Fibroblast of the aortic adventitia (primary cell): ENCODE measurements around the gene LYPD6. TPM values are rescaled to one million over a fixed set of nuclear protein-coding genes. Genes with fewer than 3 reads are reported as not detected.

Experiments used
- DNase-seq: peaks from one replicate; pipeline ENCODE4 v3.0.0-alpha.2; 2010; ENCODE audit warnings: low read depth
- H3K4me3 ChIP-seq: 2 replicates; pipeline ENCODE4 v1.5.1; 2011; ENCODE audit warnings: low read depth, mild to moderate bottlenecking, control low read depth, low read length, moderate library complexity
- CTCF ChIP-seq: IDR thresholded peaks from 2 replicates; pipeline ENCODE4 v1.5.1; 2011; ENCODE audit warnings: mild to moderate bottlenecking, low read length, control low read depth, inconsistent platforms; ENCODE audit not compliant: insufficient read depth
- total RNA-seq: library from RNA; depleted of rRNA; stranded (reverse); fragments of >200 nt; gene quantifications from 2 replicates; pipeline ENCODE4 v1.2.3, GENCODE V29; 2012; ENCODE audit warnings: low replicate concordance

The LYPD6 gene
- total RNA-seq, 1 donor, result 0.54 TPM

GRCh38 chr2:149422337-149422990, 92.1 kb downstream of the LYPD6 start:
- no peak for TF ChIP-seq CTCF
- no peak overlapping the region for H3K4me3 ChIP-seq
- peak; percentile 57 for DNase-seq

GRCh38 chr2:149422991-149423338, 92.6 kb downstream of the LYPD6 start:
- no peak for TF ChIP-seq CTCF
- no peak for DNase-seq
- H3K4me3 ChIP-seq, result no peak overlapping the region

GRCh38 chr2:149423630-149424029, 93.2 kb downstream of the LYPD6 start:
- no peak overlapping the region for H3K4me3 ChIP-seq
- no peak for DNase-seq
- TF ChIP-seq CTCF, result no peak

- no peak overlapping the region for H3K4me3 ChIP-seq
- TF ChIP-seq CTCF, result no peak
- DNase-seq, result no peak
Observed at GRCh38 chr2:149427387-149427786, 97.0 kb downstream of the LYPD6 start.

GRCh38 chr2:149428783-149429182, 98.4 kb downstream of the LYPD6 start:
- DNase-seq, result no peak

GRCh38 chr2:149430743-149431736, 100.7 kb downstream of the LYPD6 start:
- DNase-seq, result no peak

More at GRCh38 chr2:149428783-149429182, 98.4 kb downstream of the LYPD6 start:
- TF ChIP-seq CTCF, result no peak
- no peak overlapping the region for H3K4me3 ChIP-seq

More at GRCh38 chr2:149430743-149431736, 100.7 kb downstream of the LYPD6 start:
- TF ChIP-seq CTCF, result no peak
- no peak overlapping the region for H3K4me3 ChIP-seq
